ENCODE measurements around the gene KIRREL3.

Gene KIRREL3

DNA sequence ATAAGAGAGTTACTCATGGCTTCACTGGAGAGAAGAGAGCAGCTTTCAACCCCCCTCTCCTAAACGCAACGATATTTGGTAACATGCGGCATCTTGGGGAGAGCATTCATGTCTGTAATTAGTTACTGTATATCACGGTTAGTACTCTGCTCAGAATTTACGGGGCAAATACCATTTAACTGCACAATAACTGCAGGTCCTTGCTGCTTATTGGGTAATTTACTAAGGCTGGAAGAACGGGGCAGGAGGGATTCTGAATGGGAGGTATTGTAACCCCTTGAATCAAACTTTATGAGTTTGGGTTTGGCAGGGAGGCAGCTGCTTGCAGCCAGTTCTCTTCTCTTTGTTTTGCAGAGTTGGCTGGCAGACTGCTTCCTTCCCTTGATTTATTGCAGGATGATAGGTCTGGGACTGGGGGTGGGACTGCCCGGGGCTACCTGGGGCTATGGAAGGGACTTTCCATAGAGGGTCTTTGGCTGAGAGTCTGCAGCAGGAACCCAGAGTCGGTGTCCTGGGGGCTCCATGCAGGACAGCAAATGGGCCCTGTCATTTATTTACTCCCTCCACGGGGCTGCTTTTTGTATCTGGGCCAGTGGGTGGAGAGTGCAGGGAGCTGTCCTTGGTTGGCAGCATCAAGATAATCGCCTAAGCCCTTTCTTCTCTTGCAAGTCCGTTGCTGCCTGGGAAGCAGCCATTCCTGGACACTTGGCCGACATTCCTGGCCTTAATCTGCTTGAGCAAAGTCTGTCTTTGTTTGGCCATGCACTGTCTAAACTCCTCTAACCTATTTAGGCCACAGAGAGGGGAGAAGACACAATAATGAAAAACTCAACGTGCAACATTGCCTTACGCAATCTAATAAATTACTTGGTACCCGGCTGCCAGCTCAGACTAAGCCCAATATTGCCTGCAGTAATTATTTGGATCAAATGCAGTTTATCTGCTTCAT, 456.2 kb downstream of the KIRREL3 start:
- Histone ChIP-seq H3K27me3 (ENCODE audit: insufficient read depth, low read depth) (no peaks in the 10 kb centered on the region), H3K4me2 (no peak overlapping the region), H3K36me3 (ENCODE audit: insufficient read depth) (no peaks in the 10 kb centered on the region), H3K9ac (no peak overlapping the region), H3K4me3 (IDR thresholded peaks at IDR 0.05; ENCODE audit: insufficient read depth, low read depth, low read length) (no peak overlapping the region), H3K27ac (no peak overlapping the region), H4K20me1 (ENCODE audit: insufficient read depth) (no peaks in the 10 kb centered on the region), H2AFZ (ENCODE audit: low read depth) (no peak overlapping the region), H3K4me1 (ENCODE audit: low read depth, poor library complexity, severe bottlenecking) (no peaks in the 10 kb centered on the region), H3K79me2 (ENCODE audit: insufficient read depth, low read depth) (no peaks in the 10 kb centered on the region)
- TF ChIP-seq, protein P1, sequence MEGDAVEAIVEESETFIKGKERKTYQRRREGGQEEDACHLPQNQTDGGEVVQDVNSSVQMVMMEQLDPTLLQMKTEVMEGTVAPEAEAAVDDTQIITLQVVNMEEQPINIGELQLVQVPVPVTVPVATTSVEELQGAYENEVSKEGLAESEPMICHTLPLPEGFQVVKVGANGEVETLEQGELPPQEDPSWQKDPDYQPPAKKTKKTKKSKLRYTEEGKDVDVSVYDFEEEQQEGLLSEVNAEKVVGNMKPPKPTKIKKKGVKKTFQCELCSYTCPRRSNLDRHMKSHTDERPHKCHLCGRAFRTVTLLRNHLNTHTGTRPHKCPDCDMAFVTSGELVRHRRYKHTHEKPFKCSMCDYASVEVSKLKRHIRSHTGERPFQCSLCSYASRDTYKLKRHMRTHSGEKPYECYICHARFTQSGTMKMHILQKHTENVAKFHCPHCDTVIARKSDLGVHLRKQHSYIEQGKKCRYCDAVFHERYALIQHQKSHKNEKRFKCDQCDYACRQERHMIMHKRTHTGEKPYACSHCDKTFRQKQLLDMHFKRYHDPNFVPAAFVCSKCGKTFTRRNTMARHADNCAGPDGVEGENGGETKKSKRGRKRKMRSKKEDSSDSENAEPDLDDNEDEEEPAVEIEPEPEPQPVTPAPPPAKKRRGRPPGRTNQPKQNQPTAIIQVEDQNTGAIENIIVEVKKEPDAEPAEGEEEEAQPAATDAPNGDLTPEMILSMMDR (conservative IDR thresholded peaks at IDR 0.05; ENCODE audit: low read depth, low read length), result no peak

DNA sequence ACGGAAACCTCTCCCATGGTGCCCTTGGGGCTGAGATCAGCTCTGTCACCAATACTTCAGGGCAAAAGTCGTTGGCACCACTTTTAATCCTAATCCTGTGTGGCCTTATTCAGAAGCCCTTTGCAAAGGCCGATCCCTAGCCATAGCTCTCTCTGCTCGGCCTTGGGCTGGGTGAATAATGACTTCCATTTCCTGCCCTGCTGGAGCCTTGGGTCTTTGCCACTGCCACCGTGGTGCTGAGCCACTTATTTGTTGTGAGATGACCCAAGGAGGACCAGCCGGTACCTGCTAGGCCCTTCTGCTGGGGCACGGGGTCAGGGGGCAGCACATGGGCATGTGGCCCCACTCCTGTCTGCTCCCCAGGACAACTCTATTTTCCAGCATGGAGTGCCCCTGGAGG, 456.9 kb downstream of the KIRREL3 start:
- TF ChIP-seq, protein P1 (conservative IDR thresholded peaks at IDR 0.05; ENCODE audit: low read depth, low read length), result no peak
- no peak overlapping the region for H3K27ac ChIP-seq
- no peak overlapping the region for H3K9ac ChIP-seq

GRCh38 chr11:126542334-126543015, 458.1 kb downstream of the KIRREL3 start:
- TF ChIP-seq, protein P1 (conservative IDR thresholded peaks at IDR 0.05; ENCODE audit: low read depth, low read length), result no peak
- no peaks in the 10 kb centered on the region for H3K79me2 ChIP-seq (ENCODE audit: insufficient read depth, low read depth)
- H3K27ac ChIP-seq, result no peak overlapping the region

More for the DNA sequence above, 456.9 kb downstream of the KIRREL3 start:
- Histone ChIP-seq H3K4me1 (ENCODE audit: low read depth, poor library complexity, severe bottlenecking) (no peaks in the 10 kb centered on the region), H3K4me3 (IDR thresholded peaks at IDR 0.05; ENCODE audit: insufficient read depth, low read depth, low read length) (no peak overlapping the region), H3K27me3 (ENCODE audit: insufficient read depth, low read depth) (no peaks in the 10 kb centered on the region), H3K79me2 (ENCODE audit: insufficient read depth, low read depth) (no peaks in the 10 kb centered on the region), H2AFZ (ENCODE audit: low read depth) (no peak overlapping the region), H3K36me3 (ENCODE audit: insufficient read depth) (no peaks in the 10 kb centered on the region), H3K4me2 (no peak overlapping the region), H4K20me1 (ENCODE audit: insufficient read depth) (no peaks in the 10 kb centered on the region)

GRCh38 chr11:126538071-126538470, 462.5 kb downstream of the KIRREL3 start:
- H3K79me2 ChIP-seq (ENCODE audit: insufficient read depth, low read depth), result no peaks in the 10 kb centered on the region
- no peaks in the 10 kb centered on the region for H3K4me1 ChIP-seq (ENCODE audit: low read depth, poor library complexity, severe bottlenecking)
- TF ChIP-seq, protein P1 (conservative IDR thresholded peaks at IDR 0.05; ENCODE audit: low read depth, low read length), result no peak
- no peaks in the 10 kb centered on the region for H3K27me3 ChIP-seq (ENCODE audit: insufficient read depth, low read depth)
- no peak overlapping the region for H3K27ac ChIP-seq
- no peak overlapping the region for H3K9ac ChIP-seq
- no peak overlapping the region for H2AFZ ChIP-seq (ENCODE audit: low read depth)
- H3K4me2 ChIP-seq, result no peak overlapping the region
- H3K36me3 ChIP-seq (ENCODE audit: insufficient read depth), result no peaks in the 10 kb centered on the region
- H4K20me1 ChIP-seq (ENCODE audit: insufficient read depth), result no peaks in the 10 kb centered on the region
- no peak overlapping the region for H3K4me3 ChIP-seq (IDR thresholded peaks at IDR 0.05; ENCODE audit: insufficient read depth, low read depth, low read length)

More at GRCh38 chr11:126542334-126543015, 458.1 kb downstream of the KIRREL3 start:
- H3K27me3 ChIP-seq (ENCODE audit: insufficient read depth, low read depth), result no peaks in the 10 kb centered on the region
- no peak overlapping the region for H3K9ac ChIP-seq
- no peak overlapping the region for H2AFZ ChIP-seq (ENCODE audit: low read depth)
- no peaks in the 10 kb centered on the region for H3K4me1 ChIP-seq (ENCODE audit: low read depth, poor library complexity, severe bottlenecking)
- H3K4me2 ChIP-seq, result no peak overlapping the region
- no peaks in the 10 kb centered on the region for H4K20me1 ChIP-seq (ENCODE audit: insufficient read depth)
- H3K4me3 ChIP-seq (IDR thresholded peaks at IDR 0.05; ENCODE audit: insufficient read depth, low read depth, low read length), result no peak overlapping the region
- no peaks in the 10 kb centered on the region for H3K36me3 ChIP-seq (ENCODE audit: insufficient read depth)
